Right cardiac atrium (tissue), 5 donors: ENCODE data around the gene KLHDC8A. TPM values are rescaled to one million over a fixed set of nuclear protein-coding genes. Genes with fewer than 3 reads are reported as not detected.

Experiments used
- ATAC-seq, 2 donors: fragments of 200-7000 bp; cut with Tn5 transposase; one replicate each; pipeline versions ENCODE4 v1.8.0 to v1.9.1; 2020; ENCODE audit warnings: moderate library complexity in 2 of 2, mild to moderate bottlenecking in 1 of 2
- DNase-seq, 3 donors: peaks; one replicate each; pipeline ENCODE4 v3.0.0-alpha.2; 2020
- H3K27ac ChIP-seq: one replicate; pipeline ENCODE4 v1.5.1; 2013; ENCODE audit warnings: mild to moderate bottlenecking, low read length, control low read depth, moderate library complexity
- H3K27me3 ChIP-seq: one replicate; pipeline ENCODE4 v1.6.1; 2013; ENCODE audit not compliant: control insufficient read depth, insufficient read depth
- H3K4me1 ChIP-seq: one replicate; pipeline ENCODE4 v1.6.1; 2013; ENCODE audit warnings: low read length; ENCODE audit not compliant: control insufficient read depth, insufficient read depth
- H3K4me3 ChIP-seq: one replicate; pipeline ENCODE4 v1.5.1; 2013; ENCODE audit warnings: low read length, control low read depth
- H3K9me3 ChIP-seq: one replicate; pipeline ENCODE4 v1.6.1; 2013; ENCODE audit warnings: low read length; ENCODE audit not compliant: control insufficient read depth
- WGBS: extraction: QIAGEN DNeasy Blood & Tissue Kit; methylation state at CpG from one replicate; pipeline ENCODE4 v1.1.7; 2013; 5-methylcytosine and 5-hydroxymethylcytosine counted together
- intact Hi-C, 4 donors: fragments of 100-400 bp; cut with DNase I; formaldehyde crosslinking; loops; one replicate each; pipeline versions ENCODE4 v1.11.0 to v1.14.0; 2022 to 2023
- polyA plus RNA-seq: library from polyadenylated mRNA; stranded (reverse); fragments of 200-250 nt; gene quantifications from one replicate; pipeline ENCODE4 v1.2.3, GENCODE V29; 2013
- total RNA-seq, 4 donors: library from RNA; stranded (reverse); fragmentation: NEBNext Ultra II Directional; extraction: Animal tissue kit (Norgen Biotek cat#: 25700); gene quantifications; one replicate each; pipeline ENCODE4 v1.2.1, GENCODE V29; 2021
- donor health status: healthy with polysubstance abuse.
- donor health status: DM: no; HTN: yes; CAD: no.
- donor health status: DM: no; HTN: no; CAD: no.
- donor health status: DM: no; HTN: yes; CAD: no; lungs with severe emphysema.
- donor health status: DM: yes; HTN: yes; CAD: no.

Gene KLHDC8A
- total and polyA plus RNA-seq, 5 donors: 0.35 to 0.71 (median 0.47) TPM

GRCh38 chr1:205344066-205344928 lies 12.4 kb downstream of the KLHDC8A start:
- DNase-seq (peak in 1 of 3 donors; percentile 52), ATAC-seq (peak; percentile 39 to 42)
- intact Hi-C loops: no loop called here
- 10% methylated on average over 58 of the region's 59 CpGs for WGBS
- H3K27ac ChIP-seq: no peak overlapping the region
- H3K27me3 ChIP-seq: no peaks in the 10 kb centered on the region
- peak overlapping the region; percentile 38 for H3K4me3 ChIP-seq
- H3K4me1 ChIP-seq: no peaks in the 10 kb centered on the region
- no peaks in the 10 kb centered on the region for H3K9me3 ChIP-seq

GRCh38 chr1:205343431-205344065 lies 13.2 kb downstream of the KLHDC8A start:
- WGBS: 4% methylated on average over 63 of the region's 63 CpGs
- Histone ChIP-seq H3K27me3 (no peaks in the 10 kb centered on the region), H3K9me3 (no peaks in the 10 kb centered on the region), H3K4me3 (peak overlapping the region; percentile 38), H3K4me1 (no peaks in the 10 kb centered on the region), H3K27ac (no peak overlapping the region)
- ATAC-seq (peak; percentile 44 to 52), DNase-seq (peak in 1 of 3 donors; percentile 55)
- intact Hi-C loops: no loop called here

- no peaks in the 10 kb centered on the region for H3K4me1 ChIP-seq
- 79% methylated on average over 12 of the region's 12 CpGs for WGBS
- intact Hi-C loops: no loop called here
- H3K9me3 ChIP-seq: no peaks in the 10 kb centered on the region
- no peak for ATAC-seq
- no peak for DNase-seq
- H3K4me3 ChIP-seq: no peak overlapping the region
- no peaks in the 10 kb centered on the region for H3K27me3 ChIP-seq
- no peak overlapping the region for H3K27ac ChIP-seq
These were observed 13.7 kb downstream of the KLHDC8A start for GRCh38 chr1:205342986-205343385.

- Histone ChIP-seq H3K27ac (no peak overlapping the region), H3K9me3 (no peaks in the 10 kb centered on the region), H3K4me1 (no peaks in the 10 kb centered on the region), H3K4me3 (no peak overlapping the region), H3K27me3 (no peaks in the 10 kb centered on the region)
- intact Hi-C loops: no loop called here
- no peak for DNase-seq
- 88% methylated on average over 1 of the region's 1 CpG for WGBS
- ATAC-seq: no peak
These were observed 16.0 kb downstream of the KLHDC8A start for GRCh38 chr1:205340676-205341075.

- no peak for DNase-seq
- H3K4me3 ChIP-seq: no peak overlapping the region
- intact Hi-C loops: no loop called here
- no peak overlapping the region for H3K27ac ChIP-seq
- 93% methylated on average over 4 of the region's 4 CpGs for WGBS
- H3K4me1 ChIP-seq: no peaks in the 10 kb centered on the region
- ATAC-seq: no peak
- H3K27me3 ChIP-seq: no peaks in the 10 kb centered on the region
- H3K9me3 ChIP-seq: no peaks in the 10 kb centered on the region
These were observed 17.0 kb downstream of the KLHDC8A start for GRCh38 chr1:205339717-205340116.

GRCh38 chr1:205339197-205339702 lies 17.5 kb downstream of the KLHDC8A start:
- no peaks in the 10 kb centered on the region for H3K4me1 ChIP-seq
- no peaks in the 10 kb centered on the region for H3K9me3 ChIP-seq
- H3K27ac ChIP-seq: no peak overlapping the region
- no peak for DNase-seq
- no peak overlapping the region for H3K4me3 ChIP-seq
- WGBS: 82% methylated on average over 21 of the region's 21 CpGs
- intact Hi-C loops: no loop called here
- no peaks in the 10 kb centered on the region for H3K27me3 ChIP-seq
- no peak for ATAC-seq

- Histone ChIP-seq H3K4me3 (no peak overlapping the region), H3K27me3 (no peaks in the 10 kb centered on the region), H3K9me3 (no peaks in the 10 kb centered on the region), H3K27ac (no peak overlapping the region), H3K4me1 (no peaks in the 10 kb centered on the region)
- intact Hi-C loops: no loop called here
- ATAC-seq: no peak
- 65% methylated on average over 7 of the region's 7 CpGs for WGBS
- no peak for DNase-seq
These were observed 18.7 kb downstream of the KLHDC8A start for GRCh38 chr1:205338011-205338410.

GRCh38 chr1:205337481-205337880 lies 19.2 kb downstream of the KLHDC8A start:
- 73% methylated on average over 7 of the region's 7 CpGs for WGBS
- intact Hi-C loops: no loop called here
- DNase-seq (no peak), ATAC-seq (no peak)
- H3K4me1 ChIP-seq: no peaks in the 10 kb centered on the region
- no peaks in the 10 kb centered on the region for H3K9me3 ChIP-seq
- no peak overlapping the region for H3K4me3 ChIP-seq
- H3K27me3 ChIP-seq: no peaks in the 10 kb centered on the region
- H3K27ac ChIP-seq: no peak overlapping the region

GRCh38 chr1:205335692-205336091 lies 21.0 kb downstream of the KLHDC8A start:
- no peak overlapping the region for H3K27ac ChIP-seq
- no peak overlapping the region for H3K4me3 ChIP-seq
- intact Hi-C loops: no loop called here
- DNase-seq (peak; percentile 69 to 88 (median 86)), ATAC-seq (peak; percentile 70 to 79)
- no peaks in the 10 kb centered on the region for H3K4me1 ChIP-seq
- no peaks in the 10 kb centered on the region for H3K27me3 ChIP-seq
- WGBS: 8% methylated on average over 4 of the region's 4 CpGs
- no peaks in the 10 kb centered on the region for H3K9me3 ChIP-seq

- 83% methylated on average over 11 of the region's 11 CpGs for WGBS
- Histone ChIP-seq H3K4me3 (no peak overlapping the region), H3K27ac (no peak overlapping the region), H3K27me3 (no peaks in the 10 kb centered on the region), H3K4me1 (no peaks in the 10 kb centered on the region), H3K9me3 (no peaks in the 10 kb centered on the region)
- ATAC-seq (no peak), DNase-seq (no peak)
- intact Hi-C loops: no loop called here
These were observed 24.5 kb downstream of the KLHDC8A start for GRCh38 chr1:205332015-205332791.

- no peak for ATAC-seq
- Histone ChIP-seq H3K27ac (no peak overlapping the region), H3K4me3 (no peak overlapping the region), H3K27me3 (no peaks in the 10 kb centered on the region), H3K4me1 (no peaks in the 10 kb centered on the region), H3K9me3 (no peaks in the 10 kb centered on the region)
- peak in 1 of 3 donors; percentile 12 for DNase-seq
- intact Hi-C loops: no loop called here
- WGBS: 24% methylated on average over 2 of the region's 2 CpGs
These were observed 26.6 kb downstream of the KLHDC8A start for GRCh38 chr1:205330150-205330549.
